ENCODE results near the gene SOS2. TPM values are rescaled to one million over a fixed set of nuclear protein-coding genes. Genes with fewer than 3 reads are reported as not detected.

SOS2 gene
- total RNA-seq, 2 donors from 2014 or later: 20.5 to 26.4 TPM

GRCh38 chr14:50095895-50096294 lies 135.5 kb downstream of the SOS2 start:
- no peak for DNase-seq
- no peaks in the 10 kb centered on the region for H3K27me3 ChIP-seq
- H3K9me3 ChIP-seq: no peaks in the 10 kb centered on the region
- 62 to 68% methylated on average over 1 of the region's 1 CpG for WGBS, 2 donors
- ATAC-seq: no peak
- H3K27ac ChIP-seq: no peak overlapping the region
- H3K36me3 ChIP-seq (replicated peaks in 1 of 2; ENCODE audit: insufficient read depth in 1 of 2, low read depth in 2 of 2): no peaks in the 10 kb centered on the region
- TF ChIP-seq POLR2A (IDR thresholded peaks at IDR 0.05) (no peak), CTCF (IDR thresholded peaks at IDR 0.05) (no peak)
- intact Hi-C loops (cut with DNase I): no loop called here
- peaks cover 3% of the 10 kb centered on the region for H3K4me1 ChIP-seq
- no peak overlapping the region for H3K4me3 ChIP-seq

- no peaks in the 10 kb centered on the region for H3K36me3 ChIP-seq (replicated peaks in 1 of 2; ENCODE audit: insufficient read depth in 1 of 2, low read depth in 2 of 2)
- ATAC-seq (no peak), DNase-seq (no peak)
- intact Hi-C loops (cut with DNase I): no loop called here
- no peaks in the 10 kb centered on the region for H3K9me3 ChIP-seq
- 90 to 95% methylated on average over 11 of the region's 11 CpGs for WGBS, 2 donors
- no peak for TF ChIP-seq CTCF (IDR thresholded peaks at IDR 0.05)
- no peak for TF ChIP-seq POLR2A (IDR thresholded peaks at IDR 0.05)
- no peaks in the 10 kb centered on the region for H3K4me1 ChIP-seq
- H3K27me3 ChIP-seq: no peaks in the 10 kb centered on the region
- no peak overlapping the region for H3K4me3 ChIP-seq
- no peak overlapping the region for H3K27ac ChIP-seq
These were observed 137.2 kb downstream of the SOS2 start for GRCh38 chr14:50094056-50094755.

- no peaks in the 10 kb centered on the region for H3K36me3 ChIP-seq (replicated peaks in 1 of 2; ENCODE audit: insufficient read depth in 1 of 2, low read depth in 2 of 2)
These were observed 137.9 kb downstream of the SOS2 start for GRCh38 chr14:50093496-50093895.

GRCh38 chr14:50092006-50092555 lies 139.3 kb downstream of the SOS2 start:
- no peak for ATAC-seq

More at GRCh38 chr14:50093496-50093895, 137.9 kb downstream of the SOS2 start:
- no peaks in the 10 kb centered on the region for H3K27me3 ChIP-seq
- DNase-seq (no peak), ATAC-seq (no peak)
- 40 to 50% methylated on average over 2 of the region's 2 CpGs for WGBS, 2 donors
- H3K9me3 ChIP-seq: no peaks in the 10 kb centered on the region
- intact Hi-C loops (cut with DNase I): no loop called here
- no peak overlapping the region for H3K27ac ChIP-seq
- H3K4me3 ChIP-seq: no peak overlapping the region
- TF ChIP-seq POLR2A (IDR thresholded peaks at IDR 0.05): no peak
- TF ChIP-seq CTCF (IDR thresholded peaks at IDR 0.05): no peak
- H3K4me1 ChIP-seq: no peaks in the 10 kb centered on the region

More at GRCh38 chr14:50092006-50092555, 139.3 kb downstream of the SOS2 start:
- no peak for TF ChIP-seq POLR2A (IDR thresholded peaks at IDR 0.05)
- no peak for TF ChIP-seq CTCF (IDR thresholded peaks at IDR 0.05)
- Histone ChIP-seq H3K4me1 (no peaks in the 10 kb centered on the region), H3K27ac (no peak overlapping the region), H3K36me3 (replicated peaks in 1 of 2; ENCODE audit: insufficient read depth in 1 of 2, low read depth in 2 of 2) (no peaks in the 10 kb centered on the region), H3K9me3 (no peaks in the 10 kb centered on the region), H3K27me3 (no peaks in the 10 kb centered on the region), H3K4me3 (no peak overlapping the region)
- WGBS, 2 donors: 88 to 94% methylated on average over 5 to 6 of the region's 6 CpGs
- intact Hi-C loops (cut with DNase I): no loop called here
- no peak for DNase-seq
